ENCODE results near the gene KRTAP4-5. TPM values are rescaled to one million over a fixed set of nuclear protein-coding genes. Genes with fewer than 3 reads are reported as not detected.
"Not testable (repeated sequence)": the region's sequence is repeated elsewhere in the genome, so short reads cannot be mapped to it uniquely, and the experiment has no call there.

KRTAP4-5 gene
- total RNA-seq, 4 donors from 2014 or later = not detected

DNA sequence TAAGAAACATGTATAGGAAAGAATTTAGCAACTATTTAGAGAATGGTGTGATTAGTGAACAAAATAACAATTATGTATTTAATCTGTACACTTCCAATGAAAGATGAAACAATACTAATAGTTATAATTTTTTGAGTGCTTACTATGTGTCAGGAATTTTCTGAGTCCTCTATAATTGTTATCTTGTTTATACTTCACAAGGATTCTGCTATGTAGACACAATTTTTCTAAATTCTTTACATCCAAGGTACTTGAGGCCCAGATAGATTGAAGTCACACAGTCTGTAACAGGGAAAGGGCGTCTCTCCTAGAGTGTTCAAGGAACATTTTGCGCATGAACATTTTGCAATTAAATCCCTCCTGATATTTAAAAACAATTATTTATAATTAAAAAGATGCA lies 24.6 kb downstream of the KRTAP4-5 start:
- Histone ChIP-seq H3K27me3 (peaks cover 12% of the 10 kb centered on the region), H3K4me3 (no peak overlapping the region), H3K27ac (no peak overlapping the region), H3K9me3 (no peaks in the 10 kb centered on the region), H3K4me1 (no peaks in the 10 kb centered on the region), H3K36me3 (no peaks in the 10 kb centered on the region)
- DNase-seq = no peak
- intact Hi-C loops (cut with DNase I; ENCODE audit: low total_unique reads) (no loop called here), in situ Hi-C loops (cut with MboI; ENCODE audit: low pct_ligation_motif_present in 1 of 4, low pct_unique_long_range_greater_than_20kb in 1 of 4, low sequenced_read_pairs in 3 of 4) (no loop called here)
- 89 to 94% methylated on average over 2 of the region's 2 CpGs for WGBS, 2 donors (ENCODE audit: low coverage in 1 of 2)
- TF ChIP-seq, protein P1, sequence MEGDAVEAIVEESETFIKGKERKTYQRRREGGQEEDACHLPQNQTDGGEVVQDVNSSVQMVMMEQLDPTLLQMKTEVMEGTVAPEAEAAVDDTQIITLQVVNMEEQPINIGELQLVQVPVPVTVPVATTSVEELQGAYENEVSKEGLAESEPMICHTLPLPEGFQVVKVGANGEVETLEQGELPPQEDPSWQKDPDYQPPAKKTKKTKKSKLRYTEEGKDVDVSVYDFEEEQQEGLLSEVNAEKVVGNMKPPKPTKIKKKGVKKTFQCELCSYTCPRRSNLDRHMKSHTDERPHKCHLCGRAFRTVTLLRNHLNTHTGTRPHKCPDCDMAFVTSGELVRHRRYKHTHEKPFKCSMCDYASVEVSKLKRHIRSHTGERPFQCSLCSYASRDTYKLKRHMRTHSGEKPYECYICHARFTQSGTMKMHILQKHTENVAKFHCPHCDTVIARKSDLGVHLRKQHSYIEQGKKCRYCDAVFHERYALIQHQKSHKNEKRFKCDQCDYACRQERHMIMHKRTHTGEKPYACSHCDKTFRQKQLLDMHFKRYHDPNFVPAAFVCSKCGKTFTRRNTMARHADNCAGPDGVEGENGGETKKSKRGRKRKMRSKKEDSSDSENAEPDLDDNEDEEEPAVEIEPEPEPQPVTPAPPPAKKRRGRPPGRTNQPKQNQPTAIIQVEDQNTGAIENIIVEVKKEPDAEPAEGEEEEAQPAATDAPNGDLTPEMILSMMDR (IDR thresholded peaks at IDR 0.05) = no peak
- no peak for TF ChIP-seq EP300 (IDR thresholded peaks at IDR 0.05; ENCODE audit: low read depth)
- no peak for TF ChIP-seq POLR2AphosphoS5 (IDR thresholded peaks at IDR 0.05)
- TF ChIP-seq POLR2A (IDR thresholded peaks at IDR 0.05) = no peak

DNA sequence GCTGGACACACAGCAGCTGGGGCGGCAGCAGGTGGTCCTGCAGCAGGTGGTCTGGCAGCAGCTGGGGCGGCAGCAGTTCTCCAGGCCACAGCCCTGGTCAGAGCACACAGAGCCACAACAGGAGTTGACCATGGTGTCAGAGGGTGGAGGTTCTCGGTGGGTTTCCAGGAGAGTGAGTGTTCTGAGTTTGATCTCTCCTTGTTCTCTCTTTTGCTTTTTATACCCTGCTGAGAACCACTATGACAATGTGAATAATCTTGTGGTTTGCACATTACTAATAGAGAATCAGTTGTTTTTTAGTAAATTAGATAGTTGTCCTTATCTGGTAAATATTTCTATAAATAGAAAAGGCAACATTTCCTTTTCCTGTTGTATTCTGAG lies 25.6 kb downstream of the KRTAP4-5 start, which contains the start of gene KRTAP4-12:
KRTAP4-12 (minus strand) TSS at position 192 of the 381 bp plus-strand sequence; CDS start at position 132, 60 bp downstream.
- H3K36me3 ChIP-seq; H3K4me1 ChIP-seq; H3K4me3 ChIP-seq; in situ Hi-C loops (cut with MboI; ENCODE audit: low pct_ligation_motif_present in 1 of 4, low pct_unique_long_range_greater_than_20kb in 1 of 4, low sequenced_read_pairs in 3 of 4); H3K27ac ChIP-seq; intact Hi-C loops (cut with DNase I; ENCODE audit: low total_unique reads); DNase-seq; H3K9me3 ChIP-seq: not testable (repeated sequence)
- H3K27me3 ChIP-seq = peaks cover 12% of the 10 kb centered on the region
- whole genome bisulfite sequencing, 2 donors (ENCODE audit: low coverage in 1 of 2) = 81% methylated on average over 3 of the region's 3 CpGs; no CpG with 5 or more reads in 1 of the 2 donors

DNA sequence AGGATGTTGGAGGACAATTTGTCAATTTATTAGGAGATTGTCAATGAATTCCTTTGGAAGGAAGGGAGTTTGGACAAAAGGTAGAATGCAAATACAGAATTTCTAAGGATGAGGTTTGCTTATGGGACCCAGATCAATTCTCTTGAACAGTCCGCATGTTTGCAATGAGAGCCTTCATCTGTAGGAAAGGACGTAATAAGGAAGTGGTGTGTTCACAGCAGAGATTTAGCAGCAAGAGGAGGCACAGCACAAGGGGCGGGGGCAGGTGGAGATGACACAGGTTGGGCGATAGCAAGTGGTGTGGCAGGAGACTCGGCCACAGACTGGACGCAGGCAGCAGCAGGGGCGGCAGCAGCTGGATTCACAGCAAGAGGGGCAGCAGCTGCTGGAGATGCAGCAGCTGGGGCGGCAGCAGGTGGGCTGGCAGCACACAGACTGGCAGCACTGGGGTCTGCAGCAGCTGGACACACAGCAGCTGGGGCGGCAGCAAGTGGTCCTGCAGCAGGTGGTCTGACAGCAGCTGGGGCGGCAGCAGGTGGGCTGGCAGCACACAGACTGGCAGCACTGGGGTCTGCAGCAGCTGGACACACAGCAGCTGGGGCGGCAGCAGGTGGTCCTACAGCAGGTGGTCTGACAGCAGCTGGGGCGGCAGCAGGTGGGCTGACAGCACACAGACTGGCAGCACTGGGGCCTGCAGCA lies 26.2 kb downstream of the KRTAP4-5 start:
- intact Hi-C loops (cut with DNase I; ENCODE audit: low total_unique reads); DNase-seq; H3K4me3 ChIP-seq; in situ Hi-C loops (cut with MboI; ENCODE audit: low pct_ligation_motif_present in 1 of 4, low pct_unique_long_range_greater_than_20kb in 1 of 4, low sequenced_read_pairs in 3 of 4); H3K27ac ChIP-seq; H3K9me3 ChIP-seq; H3K4me1 ChIP-seq; H3K36me3 ChIP-seq: not testable (repeated sequence)
- peaks cover 12% of the 10 kb centered on the region for H3K27me3 ChIP-seq
- 65 to 83% methylated on average over 2 to 12 of the region's 12 CpGs for WGBS, 2 donors (ENCODE audit: low coverage in 1 of 2)

GRCh38 chr17:41121742-41122141 lies 27.9 kb downstream of the KRTAP4-5 start:
- no peak overlapping the region for H3K27ac ChIP-seq
- WGBS, 2 donors (ENCODE audit: low coverage in 1 of 2) = 90 to 94% methylated on average over 2 of the region's 2 CpGs
- in situ Hi-C loops (cut with MboI; ENCODE audit: low pct_ligation_motif_present in 1 of 4, low pct_unique_long_range_greater_than_20kb in 1 of 4, low sequenced_read_pairs in 3 of 4) (no loop called here), intact Hi-C loops (cut with DNase I; ENCODE audit: low total_unique reads) (no loop called here)
- no peaks in the 10 kb centered on the region for H3K4me1 ChIP-seq
- H3K4me3 ChIP-seq = no peak overlapping the region
- TF ChIP-seq EP300 (IDR thresholded peaks at IDR 0.05; ENCODE audit: low read depth) = no peak
- TF ChIP-seq, protein P1 (IDR thresholded peaks at IDR 0.05) = no peak
- TF ChIP-seq POLR2A (IDR thresholded peaks at IDR 0.05) = no peak
- TF ChIP-seq POLR2AphosphoS5 (IDR thresholded peaks at IDR 0.05) = no peak
- H3K27me3 ChIP-seq = peaks cover 7% of the 10 kb centered on the region
- H3K9me3 ChIP-seq = no peaks in the 10 kb centered on the region
- no peaks in the 10 kb centered on the region for H3K36me3 ChIP-seq
- DNase-seq = no peak

DNA sequence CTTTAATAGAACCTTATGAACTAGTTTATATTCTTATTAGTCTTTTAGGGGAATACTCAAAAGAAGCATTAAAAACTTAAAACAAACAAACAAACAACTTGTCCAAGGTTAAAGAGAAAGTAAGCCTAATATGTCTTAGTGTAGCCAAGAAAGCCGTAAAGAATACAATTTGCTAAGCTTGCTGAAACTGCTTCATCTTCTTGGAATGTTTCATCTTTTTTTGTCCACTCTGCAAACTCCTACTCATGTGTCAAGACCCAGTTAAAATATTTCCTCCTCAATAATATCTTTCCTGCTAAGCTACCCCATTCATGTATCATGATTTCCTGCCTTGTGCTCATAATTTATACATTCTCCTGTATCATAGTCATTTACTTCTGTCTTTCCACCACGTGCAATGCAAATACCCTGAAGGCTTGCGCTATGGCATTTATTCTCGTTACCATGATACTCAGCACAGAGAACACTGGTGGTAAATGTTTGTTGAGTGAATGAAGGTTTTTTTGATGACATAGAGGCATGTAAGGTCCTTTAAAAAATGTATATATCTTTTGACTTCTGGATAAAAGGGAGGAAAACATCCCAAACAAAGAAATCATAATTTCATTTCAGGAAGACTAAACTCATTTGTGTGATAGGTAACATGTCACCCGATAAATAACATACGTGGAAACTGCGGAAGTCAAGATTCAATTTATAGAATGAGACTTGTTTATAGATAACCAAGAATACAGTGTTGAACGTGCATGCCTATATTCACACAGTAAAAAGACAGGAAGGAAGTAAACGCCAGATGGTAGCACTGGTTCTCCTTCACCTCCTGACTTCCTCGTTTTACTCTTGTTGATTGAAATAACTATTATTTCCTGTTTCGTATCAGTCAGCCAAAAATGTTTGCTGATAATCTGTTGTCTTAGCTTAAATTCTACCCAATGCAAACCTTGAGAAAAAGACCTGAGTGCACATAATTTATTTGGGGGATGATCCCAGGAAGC lies 29.6 kb downstream of the KRTAP4-5 start:
- H3K27ac ChIP-seq; H3K9me3 ChIP-seq; H3K36me3 ChIP-seq; in situ Hi-C loops (cut with MboI; ENCODE audit: low pct_ligation_motif_present in 1 of 4, low pct_unique_long_range_greater_than_20kb in 1 of 4, low sequenced_read_pairs in 3 of 4); H3K4me3 ChIP-seq; H3K27me3 ChIP-seq; intact Hi-C loops (cut with DNase I; ENCODE audit: low total_unique reads); H3K4me1 ChIP-seq; DNase-seq: not testable (repeated sequence)
- 56 to 60% methylated on average over 8 to 11 of the region's 11 CpGs for WGBS, 2 donors (ENCODE audit: low coverage in 1 of 2)
